NCI-H2196 treated with DMSO at 0.1 percent for 48 hours (cell line): ENCODE data around the gene GP1BB.

Source experiments
- DNase-seq: peaks from one replicate; lab custom pipeline; 2025; ENCODE audit not compliant: unreplicated experiment; lab: John Stamatoyannopoulos, UW

GP1BB gene

GRCh38 chr22:19739911-19740449 lies 16.6 kb downstream of the GP1BB start:
- no peak for DNase-seq

GRCh38 chr22:19740586-19740985 lies 17.2 kb downstream of the GP1BB start:
- no peak for DNase-seq

DNA sequence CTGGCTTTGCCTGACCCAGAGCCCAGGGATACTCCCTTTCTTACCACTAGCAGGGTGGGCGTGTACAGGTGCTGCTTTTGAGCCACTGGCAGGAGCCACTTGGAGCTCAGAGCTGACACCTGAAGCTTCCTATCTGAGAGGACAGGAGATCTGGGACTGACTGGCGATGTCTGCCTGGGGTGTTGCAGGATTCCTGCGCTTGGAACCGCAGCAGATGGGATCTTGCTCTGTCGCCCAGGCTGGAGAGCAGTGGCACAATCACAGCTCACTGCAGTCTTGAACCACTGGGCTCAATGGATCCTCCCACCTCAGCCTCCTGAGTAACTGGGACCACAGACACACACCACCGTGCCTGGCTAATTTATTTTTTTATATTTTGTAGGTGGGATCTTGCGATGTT lies 17.7 kb downstream of the GP1BB start:
- DNase-seq: no peak

DNA sequence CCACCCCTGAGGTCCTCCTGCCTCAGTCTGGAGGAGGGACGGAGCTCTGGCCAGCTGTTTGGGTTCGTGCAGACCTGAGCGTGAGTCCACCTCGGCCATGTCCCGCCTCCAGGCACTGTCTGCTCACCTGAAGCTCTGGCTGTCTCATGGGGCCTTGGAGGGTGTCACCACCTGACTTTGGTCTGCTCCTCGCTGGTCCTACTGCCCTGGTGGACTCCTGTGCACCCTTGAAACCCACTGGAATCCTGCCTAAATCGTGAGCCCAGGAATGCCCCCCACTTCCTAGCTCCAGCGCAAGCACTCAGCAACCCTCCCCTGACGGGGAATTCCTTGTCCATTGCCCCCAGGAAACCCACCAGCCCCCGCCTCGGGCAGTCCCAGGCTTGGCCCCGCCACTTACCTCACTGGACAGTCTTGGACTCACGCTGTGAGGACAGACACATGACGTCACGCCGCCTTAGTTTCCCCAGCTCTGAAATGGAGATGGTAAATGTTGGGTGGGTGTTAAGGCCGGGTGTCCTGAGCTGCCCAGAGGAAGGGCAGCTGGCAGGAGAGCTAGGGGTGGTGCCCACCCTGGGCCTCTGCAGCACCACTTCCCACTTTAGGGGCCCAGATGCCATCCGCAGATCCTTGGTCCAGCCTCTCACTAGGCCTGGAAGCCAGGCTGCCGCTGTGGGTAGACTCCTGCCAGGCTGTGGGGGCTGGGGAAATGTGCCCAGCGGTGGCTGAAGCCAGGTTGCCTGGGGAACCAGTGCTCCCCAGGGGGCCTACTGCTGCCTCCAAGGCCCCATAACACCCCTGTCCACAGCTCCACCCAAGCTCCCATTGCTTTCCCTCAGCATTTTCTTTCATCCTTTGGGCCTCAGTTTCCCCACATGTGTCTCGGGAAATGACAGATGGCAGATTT lies 19.1 kb downstream of the GP1BB start:
- no peak for DNase-seq

- no peak for DNase-seq
These were observed 19.7 kb downstream of the GP1BB start for GRCh38 chr22:19743081-19743480.

DNA sequence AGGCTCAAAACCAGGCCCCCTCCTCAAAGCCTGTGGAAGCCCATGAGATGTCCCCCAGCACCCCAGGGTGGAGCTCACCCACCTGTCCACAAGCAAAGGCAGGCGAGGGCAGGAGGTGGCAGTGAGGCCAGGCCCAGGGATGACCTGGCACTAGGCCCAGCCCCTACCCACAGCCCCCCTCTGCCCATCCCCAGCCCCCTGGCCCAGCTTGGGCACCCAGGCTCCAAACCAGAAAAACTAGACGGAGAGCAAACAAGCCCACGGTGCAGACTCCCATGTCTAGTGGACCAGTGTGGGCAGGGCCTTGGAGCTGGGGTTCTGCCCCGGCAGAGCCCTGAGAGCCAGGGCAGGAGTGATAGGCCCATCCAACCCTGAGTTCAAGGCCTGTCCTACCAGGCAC lies 20.3 kb downstream of the GP1BB start:
- no peak for DNase-seq

GRCh38 chr22:19744350-19745006 lies 21.1 kb downstream of the GP1BB start:
- no peak for DNase-seq

- no peak for DNase-seq
These were observed 22.1 kb downstream of the GP1BB start for GRCh38 chr22:19745155-19746101.

DNA sequence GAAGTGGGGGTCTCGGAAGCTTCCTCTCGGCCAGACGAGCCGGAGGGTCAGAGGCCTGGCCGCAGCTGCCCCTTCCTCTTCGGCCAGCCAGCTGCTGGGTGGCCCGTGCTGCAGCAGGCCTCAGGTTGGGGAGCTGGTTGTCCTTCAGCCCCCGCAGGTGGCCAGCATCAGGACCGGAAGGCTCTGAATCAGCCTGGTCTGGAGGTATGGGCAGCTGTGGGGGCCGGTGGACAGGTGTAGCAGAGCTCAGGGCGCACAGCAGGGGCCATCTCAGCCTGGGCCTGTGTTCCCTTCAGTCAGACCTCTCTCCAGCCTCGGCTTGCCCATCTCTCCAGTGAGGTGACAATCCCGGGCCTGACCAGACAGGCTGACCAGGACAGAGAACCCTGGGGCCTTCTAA lies 23.4 kb downstream of the GP1BB start:
- no peak for DNase-seq

- no peak for DNase-seq
These were observed 24.2 kb downstream of the GP1BB start for GRCh38 chr22:19747551-19747950.

DNA sequence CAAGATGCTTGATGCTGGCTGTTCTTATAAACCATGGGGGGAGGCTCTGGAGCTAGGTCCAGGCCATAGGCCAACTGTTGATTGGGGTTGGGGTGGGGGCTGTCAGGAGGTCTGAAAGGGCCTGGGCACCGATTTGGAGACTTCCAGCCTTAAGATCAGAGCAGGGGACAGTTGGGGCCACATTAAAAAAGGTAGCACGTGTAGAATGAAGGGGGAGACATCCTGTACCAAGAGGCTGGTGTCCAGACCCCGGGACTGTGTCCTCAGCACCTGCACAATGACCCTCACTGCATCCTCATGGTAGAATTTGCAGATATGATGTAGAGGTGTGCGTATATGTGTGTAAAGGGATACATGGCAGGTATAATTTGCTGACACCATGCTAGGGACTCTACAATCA lies 24.8 kb downstream of the GP1BB start:
- DNase-seq: no peak

DNA sequence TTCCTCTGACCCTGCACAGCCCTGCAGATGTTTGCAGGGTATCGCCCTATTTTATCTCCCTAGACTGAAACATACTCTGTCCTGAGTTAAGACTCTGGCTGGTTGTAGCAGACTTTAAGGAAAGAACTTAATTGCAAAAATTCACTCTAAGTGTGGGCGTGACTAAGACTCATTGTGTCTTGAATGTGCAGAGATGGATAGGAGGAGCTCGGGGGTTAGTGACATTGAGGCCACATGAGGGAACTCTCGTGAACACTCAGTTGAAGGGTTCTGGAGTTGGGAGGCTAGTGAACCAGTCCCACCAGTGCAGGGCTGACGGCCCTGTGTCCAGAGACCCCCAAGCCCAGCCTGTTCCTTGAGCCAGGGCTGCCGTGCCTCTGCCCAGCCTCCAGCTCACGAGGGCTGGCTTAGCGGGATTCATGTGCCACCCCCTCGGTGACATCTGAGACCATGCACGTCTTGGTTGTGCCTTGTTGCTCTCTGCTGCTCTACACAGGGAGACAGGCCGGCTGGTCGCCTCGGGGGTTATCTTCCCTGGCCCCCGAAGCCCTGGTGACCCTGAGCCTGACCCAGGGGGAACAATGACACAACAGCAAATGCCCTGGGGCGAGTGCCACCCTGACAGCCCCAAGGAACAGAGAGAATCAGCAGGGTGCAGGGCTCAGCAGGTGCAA lies 25.8 kb downstream of the GP1BB start:
- DNase-seq: no peak

- no peak for DNase-seq
These were observed 26.5 kb downstream of the GP1BB start for GRCh38 chr22:19749876-19750275.

DNA sequence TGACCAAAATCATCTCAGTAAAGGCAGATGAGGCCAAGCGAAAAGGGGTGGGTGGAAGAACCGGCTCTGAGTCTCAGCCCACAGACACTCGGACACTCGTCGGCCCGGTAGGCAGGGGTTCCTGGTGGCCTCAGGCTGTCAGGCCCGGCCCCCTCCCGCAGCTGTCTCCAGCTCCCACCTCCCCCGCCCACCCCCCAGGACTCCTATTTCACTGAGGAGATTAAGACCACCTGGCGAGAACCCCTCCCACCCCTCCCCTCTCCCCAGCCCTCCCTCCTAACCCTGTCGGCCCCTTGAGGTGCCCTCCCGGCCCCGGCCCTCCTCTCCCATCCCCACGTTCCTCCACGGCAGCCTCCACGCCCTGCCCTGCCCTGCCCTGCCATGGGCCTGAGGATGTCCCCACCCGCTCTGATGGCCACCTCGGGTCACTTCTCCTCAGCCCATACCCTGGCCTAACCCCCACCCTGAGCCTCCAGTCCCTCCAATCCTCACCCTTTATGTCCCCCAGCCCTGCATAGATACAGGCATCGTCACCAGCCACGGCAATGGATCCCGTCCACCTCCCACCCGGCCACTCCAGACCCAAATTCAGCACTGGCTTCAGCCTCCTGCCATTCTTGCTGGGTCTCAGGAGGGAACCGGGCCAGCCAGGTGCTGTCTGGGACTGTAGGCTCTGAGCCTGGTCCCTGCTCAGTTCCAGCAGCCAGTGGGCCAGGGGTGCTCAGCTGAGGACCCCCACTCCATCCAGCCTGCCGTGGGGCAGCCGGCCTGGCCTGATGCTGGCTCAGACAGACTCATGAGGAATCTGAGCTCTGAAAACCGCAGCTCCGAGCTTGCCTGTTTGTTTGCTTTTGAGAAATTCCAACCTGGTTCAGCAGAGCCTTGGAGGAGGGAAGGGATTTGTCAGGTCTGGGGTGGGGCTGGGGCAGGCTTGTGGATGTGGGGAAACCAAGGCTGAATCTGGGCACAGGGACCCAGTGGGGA lies 27.5 kb downstream of the GP1BB start:
- no peak for DNase-seq

DNA sequence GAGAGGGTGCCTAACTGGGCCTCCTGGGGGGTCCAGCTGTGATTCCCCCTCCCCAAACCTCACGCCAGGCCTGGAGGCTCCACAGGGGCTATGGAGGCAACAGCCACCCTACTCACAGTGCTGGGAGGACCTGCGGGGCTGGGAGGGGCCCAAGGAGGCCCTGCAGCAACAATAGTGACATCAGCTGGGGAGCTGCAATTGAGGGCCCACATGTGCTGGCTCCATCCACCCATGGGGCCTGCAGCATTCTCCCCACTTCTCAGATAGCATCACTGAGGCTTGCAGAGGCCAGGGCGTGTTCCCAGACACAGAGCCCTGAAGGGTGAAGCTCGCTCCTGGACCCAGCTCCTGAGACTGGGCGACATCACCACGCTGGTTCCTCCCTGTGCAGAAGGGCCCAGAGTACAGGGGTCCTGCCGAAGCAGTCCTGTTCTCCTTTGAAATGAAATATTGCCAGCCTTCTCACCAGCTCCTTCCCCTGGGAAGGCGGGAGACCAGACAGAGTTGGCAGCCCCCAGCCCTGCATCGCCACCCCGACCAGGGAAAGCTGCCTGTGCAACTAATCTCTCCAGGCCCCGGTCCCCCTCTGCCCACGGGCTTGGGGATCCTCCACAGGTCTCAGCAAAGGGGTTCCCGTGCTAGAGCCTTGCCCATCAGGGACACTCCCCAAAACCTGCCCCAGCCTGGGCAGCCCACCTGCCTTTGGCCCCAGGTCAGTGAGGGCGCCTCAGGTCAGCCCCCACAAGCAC lies 28.3 kb downstream of the GP1BB start:
- DNase-seq: no peak

DNA sequence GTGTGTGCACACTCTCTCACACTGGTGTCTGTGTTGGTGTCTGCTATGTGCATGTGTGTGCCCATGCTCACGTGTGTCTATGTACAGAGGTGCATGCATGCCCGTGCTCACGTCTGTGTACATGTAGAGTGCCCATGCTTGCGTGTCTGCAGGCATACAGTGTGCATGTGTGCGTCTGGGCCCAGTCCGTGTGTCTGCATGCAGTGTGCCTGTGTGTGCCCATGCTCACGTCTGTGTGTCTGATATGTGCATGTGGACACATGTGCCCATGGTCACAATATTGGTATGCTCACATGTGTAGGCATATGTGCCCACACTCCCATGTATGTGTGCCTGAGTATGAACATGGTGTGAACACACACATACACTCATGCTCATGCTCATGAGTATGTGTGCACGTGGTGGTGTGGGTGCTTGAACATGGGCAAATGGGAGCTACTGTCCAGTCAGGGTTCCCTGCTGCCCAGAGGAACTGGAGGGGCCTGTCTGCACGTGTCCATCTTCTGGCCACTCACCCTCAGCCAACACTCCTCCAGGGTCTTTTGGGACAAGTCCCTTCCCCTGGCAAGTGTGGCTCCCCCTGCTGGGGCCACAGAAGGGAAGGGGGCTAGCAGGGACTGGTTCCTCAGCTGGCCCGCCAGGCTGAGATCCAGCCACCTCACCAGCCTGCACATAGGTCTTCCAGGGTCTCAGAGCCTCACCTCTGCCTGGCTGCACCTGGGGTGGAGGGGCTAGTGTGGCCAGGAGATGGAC lies 29.9 kb downstream of the GP1BB start:
- no peak for DNase-seq

DNA sequence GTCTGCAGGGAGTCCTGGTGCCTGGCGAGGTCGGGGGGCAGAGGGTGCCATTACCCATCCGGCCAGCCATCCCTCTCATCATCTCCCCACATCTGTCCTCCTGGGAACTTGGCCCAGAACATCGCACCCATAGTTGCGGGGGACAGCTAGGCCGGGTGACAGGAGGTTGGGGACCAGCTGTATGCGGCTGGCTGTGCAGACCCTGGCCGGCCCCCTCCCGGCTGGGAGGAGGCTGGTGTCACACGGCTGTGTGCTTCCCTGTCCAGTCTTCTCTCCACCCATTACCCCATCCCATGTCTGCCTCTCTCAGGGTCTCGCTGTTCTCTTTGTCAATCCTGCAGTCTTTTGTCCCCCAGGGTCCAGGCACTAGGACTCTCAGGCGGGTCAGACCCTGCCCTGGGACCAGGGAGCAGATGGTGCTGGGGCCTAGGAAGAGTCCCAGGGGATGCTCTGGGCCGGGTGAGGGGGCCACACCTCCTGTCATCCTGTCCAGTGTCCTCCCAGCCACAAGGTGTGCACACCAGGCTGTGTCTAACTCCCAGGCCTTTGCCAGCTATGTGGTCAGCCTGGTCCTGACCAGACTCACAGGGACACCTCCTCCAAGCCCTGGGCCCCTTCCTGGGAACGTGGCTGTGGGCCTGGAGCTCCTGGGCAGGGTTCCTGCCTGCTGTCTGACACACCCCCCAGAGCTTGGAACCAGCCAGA lies 30.8 kb downstream of the GP1BB start:
- DNase-seq: no peak
